ENCODE results near the gene CRTC1.

DNA sequence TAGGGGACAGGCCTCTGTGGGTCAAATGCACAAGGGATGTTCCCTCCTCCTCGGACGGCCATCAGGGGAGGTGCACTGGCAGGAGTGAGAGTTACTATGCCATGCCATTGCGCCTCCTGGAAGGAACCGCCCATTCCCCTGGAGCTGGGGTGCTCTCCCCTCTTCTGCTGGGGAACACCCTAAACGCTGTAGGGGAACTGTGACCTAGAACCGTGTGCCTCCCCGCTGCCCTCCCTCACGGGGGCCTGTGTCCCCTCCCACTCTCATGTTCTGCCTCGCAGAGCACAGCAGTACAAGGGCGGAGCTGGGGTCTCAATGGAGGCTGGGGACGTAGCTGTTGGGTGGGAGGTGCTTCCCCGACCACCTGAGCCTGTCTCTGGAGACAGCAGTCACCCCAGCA is 17.2 kb upstream of the CRTC1 start:
- TF ChIP-seq, protein P1, sequence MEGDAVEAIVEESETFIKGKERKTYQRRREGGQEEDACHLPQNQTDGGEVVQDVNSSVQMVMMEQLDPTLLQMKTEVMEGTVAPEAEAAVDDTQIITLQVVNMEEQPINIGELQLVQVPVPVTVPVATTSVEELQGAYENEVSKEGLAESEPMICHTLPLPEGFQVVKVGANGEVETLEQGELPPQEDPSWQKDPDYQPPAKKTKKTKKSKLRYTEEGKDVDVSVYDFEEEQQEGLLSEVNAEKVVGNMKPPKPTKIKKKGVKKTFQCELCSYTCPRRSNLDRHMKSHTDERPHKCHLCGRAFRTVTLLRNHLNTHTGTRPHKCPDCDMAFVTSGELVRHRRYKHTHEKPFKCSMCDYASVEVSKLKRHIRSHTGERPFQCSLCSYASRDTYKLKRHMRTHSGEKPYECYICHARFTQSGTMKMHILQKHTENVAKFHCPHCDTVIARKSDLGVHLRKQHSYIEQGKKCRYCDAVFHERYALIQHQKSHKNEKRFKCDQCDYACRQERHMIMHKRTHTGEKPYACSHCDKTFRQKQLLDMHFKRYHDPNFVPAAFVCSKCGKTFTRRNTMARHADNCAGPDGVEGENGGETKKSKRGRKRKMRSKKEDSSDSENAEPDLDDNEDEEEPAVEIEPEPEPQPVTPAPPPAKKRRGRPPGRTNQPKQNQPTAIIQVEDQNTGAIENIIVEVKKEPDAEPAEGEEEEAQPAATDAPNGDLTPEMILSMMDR (IDR thresholded peaks at IDR 0.05 in 8 of 11, conservative IDR thresholded peaks at IDR 0.05 in 3 of 11): no peak
- no peak for TF ChIP-seq POLR2AphosphoS5 (IDR thresholded peaks at IDR 0.05)
